Esophagus squamous epithelium (tissue), 5 donors: Measurements from ENCODE around the gene PDE9A. TPM values are rescaled to one million over a fixed set of nuclear protein-coding genes. Genes with fewer than 3 reads are reported as not detected.
A peak's percentile ranks its signal among the peaks of the same experiment; 100 is the strongest.

Experiments used
- DNase-seq: peaks from one replicate; lab custom pipeline; 2025; lab: John Stamatoyannopoulos, UW
- H3K27ac ChIP-seq, 4 donors: fragments of 200-600 bp; sonication (generic); one replicate each; pipeline ENCODE4 v1.5.1; 2016 to 2019; ENCODE audit warnings: mild to moderate bottlenecking in 1 of 4
- H3K27me3 ChIP-seq, 4 donors: fragments of 200-600 bp; sonication (generic); 1 replicate in 3 of 4; 2 replicates in 1 of 4; pipeline versions ENCODE4 v1.5.1 to v1.6.0; 2017 to 2021; ENCODE audit warnings: antibody characterized with exemption in 1 of 4
- H3K36me3 ChIP-seq, 3 donors: fragments of 200-600 bp; sonication (generic); one replicate each; pipeline ENCODE4 v1.5.1; 2016 to 2019
- H3K4me1 ChIP-seq, 3 donors: fragments of 200-600 bp; sonication (generic); one replicate each; pipeline ENCODE4 v1.5.1; 2017 to 2019
- H3K4me3 ChIP-seq, 4 donors: fragments of 200-600 bp; sonication (generic); 1 replicate in 3 of 4; 2 replicates in 1 of 4; pipeline ENCODE4 v1.5.1; 2016 to 2019; ENCODE audit warnings: mild to moderate bottlenecking in 2 of 4, moderate library complexity in 1 of 4
- H3K9me3 ChIP-seq, 3 donors: fragments of 200-600 bp; sonication (generic); one replicate each; pipeline ENCODE4 v1.5.1; 2016 to 2019
- POLR2A ChIP-seq, 4 donors: fragments of 450-650 bp; IDR thresholded peaks; one replicate each; pipeline ENCODE4 v1.6.1; 2017; ENCODE audit warnings: antibody characterized with exemption in 4 of 4, mild to moderate bottlenecking in 4 of 4, moderate library complexity in 3 of 4
- WGBS, 2 donors: methylation state at CpG; one replicate each; pipeline ENCODE4 v1.1.5; 2018; 5-methylcytosine and 5-hydroxymethylcytosine counted together
- intact Hi-C: fragments of 100-400 bp; cut with DNase I; formaldehyde crosslinking; loops from one replicate; pipeline ENCODE4 v1.15.0; 2022
- total RNA-seq, 4 donors: library from RNA; depleted of rRNA; stranded (reverse); fragments of >200 nt; gene quantifications; one replicate each; pipeline ENCODE4 v1.1.0, GENCODE V29; 2016
- TF ChIP-seq, protein P1 (sequence below), 6 experiments: fragments of 450-650 bp in 4 of 6; fragments of 200-600 bp in 2 of 6; sonication (generic) in 2 of 6; IDR thresholded peaks; one replicate each; pipeline ENCODE4 v1.5.1; 2016 to 2019; ENCODE audit warnings: antibody characterized with exemption in 6 of 6, mild to moderate bottlenecking in 4 of 6, moderate library complexity in 4 of 6
- donor health status: DM: yes; HTN: yes; CAD: no.

The PDE9A gene
- total RNA-seq, 4 donors from 2014 or later: 0.61 to 2.9 (median 1.8) TPM

DNA sequence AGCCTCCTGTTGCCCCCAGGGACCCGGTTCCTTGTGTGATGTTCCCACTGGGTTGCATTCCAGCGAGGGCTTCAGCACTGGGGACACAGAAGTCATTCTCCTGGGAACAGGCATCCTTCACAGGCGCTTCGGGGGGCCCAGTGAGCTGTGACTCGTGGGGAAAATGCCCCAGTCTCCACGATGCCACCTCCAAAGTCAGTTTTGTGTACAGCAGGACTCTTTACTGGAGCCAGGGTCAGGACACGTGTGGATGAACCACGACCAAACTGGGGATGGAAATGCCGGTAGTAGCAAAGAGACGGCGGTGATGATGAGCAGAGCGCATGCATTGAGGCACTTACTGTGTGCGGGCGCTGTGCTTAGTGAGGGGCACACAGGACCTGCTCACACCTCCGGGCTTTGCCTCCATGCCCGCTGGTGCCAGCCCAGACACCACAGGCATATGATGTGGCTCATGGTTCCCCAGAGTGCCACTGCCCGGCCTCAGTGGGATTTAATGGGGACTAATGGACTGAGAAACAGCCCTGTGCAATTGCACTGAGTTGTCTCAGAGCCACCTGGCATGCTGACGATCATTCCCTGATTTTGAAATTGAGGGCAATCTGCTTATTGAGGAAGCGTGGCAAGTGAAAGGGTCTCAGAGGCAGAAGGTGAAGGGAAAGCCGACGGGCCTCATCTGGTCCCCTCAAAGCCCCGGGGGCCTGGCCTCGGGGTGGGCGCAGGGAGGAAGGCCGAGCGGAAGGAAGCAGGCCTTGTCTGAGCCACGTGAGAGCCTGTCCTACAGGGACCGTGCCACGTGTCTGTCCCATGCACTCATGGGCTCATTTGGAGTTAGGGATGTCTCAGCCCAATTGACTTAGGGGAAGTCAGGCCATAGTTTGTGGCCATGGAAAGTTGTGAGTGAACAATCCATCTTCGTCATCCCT, 91.4 kb downstream of the PDE9A start:
- no peaks in the 10 kb centered on the region for H3K9me3 ChIP-seq
- H3K4me3 ChIP-seq: no peak overlapping the region
- TF ChIP-seq, protein P1, sequence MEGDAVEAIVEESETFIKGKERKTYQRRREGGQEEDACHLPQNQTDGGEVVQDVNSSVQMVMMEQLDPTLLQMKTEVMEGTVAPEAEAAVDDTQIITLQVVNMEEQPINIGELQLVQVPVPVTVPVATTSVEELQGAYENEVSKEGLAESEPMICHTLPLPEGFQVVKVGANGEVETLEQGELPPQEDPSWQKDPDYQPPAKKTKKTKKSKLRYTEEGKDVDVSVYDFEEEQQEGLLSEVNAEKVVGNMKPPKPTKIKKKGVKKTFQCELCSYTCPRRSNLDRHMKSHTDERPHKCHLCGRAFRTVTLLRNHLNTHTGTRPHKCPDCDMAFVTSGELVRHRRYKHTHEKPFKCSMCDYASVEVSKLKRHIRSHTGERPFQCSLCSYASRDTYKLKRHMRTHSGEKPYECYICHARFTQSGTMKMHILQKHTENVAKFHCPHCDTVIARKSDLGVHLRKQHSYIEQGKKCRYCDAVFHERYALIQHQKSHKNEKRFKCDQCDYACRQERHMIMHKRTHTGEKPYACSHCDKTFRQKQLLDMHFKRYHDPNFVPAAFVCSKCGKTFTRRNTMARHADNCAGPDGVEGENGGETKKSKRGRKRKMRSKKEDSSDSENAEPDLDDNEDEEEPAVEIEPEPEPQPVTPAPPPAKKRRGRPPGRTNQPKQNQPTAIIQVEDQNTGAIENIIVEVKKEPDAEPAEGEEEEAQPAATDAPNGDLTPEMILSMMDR (IDR thresholded peaks at IDR 0.05): no peak
- no peak for TF ChIP-seq POLR2A (IDR thresholded peaks at IDR 0.05)
- DNase-seq: no peak
- H3K36me3 ChIP-seq: no peaks in the 10 kb centered on the region
- 78 to 87% methylated on average over 10 to 19 of the region's 30 CpGs for WGBS, 2 donors
- peaks cover 0 to 19% (median 0%) of the 10 kb centered on the region in 3 donors for H3K4me1 ChIP-seq
- intact Hi-C loops: no loop called here
- no peaks in the 10 kb centered on the region for H3K27me3 ChIP-seq
- H3K27ac ChIP-seq: no peak overlapping the region

DNA sequence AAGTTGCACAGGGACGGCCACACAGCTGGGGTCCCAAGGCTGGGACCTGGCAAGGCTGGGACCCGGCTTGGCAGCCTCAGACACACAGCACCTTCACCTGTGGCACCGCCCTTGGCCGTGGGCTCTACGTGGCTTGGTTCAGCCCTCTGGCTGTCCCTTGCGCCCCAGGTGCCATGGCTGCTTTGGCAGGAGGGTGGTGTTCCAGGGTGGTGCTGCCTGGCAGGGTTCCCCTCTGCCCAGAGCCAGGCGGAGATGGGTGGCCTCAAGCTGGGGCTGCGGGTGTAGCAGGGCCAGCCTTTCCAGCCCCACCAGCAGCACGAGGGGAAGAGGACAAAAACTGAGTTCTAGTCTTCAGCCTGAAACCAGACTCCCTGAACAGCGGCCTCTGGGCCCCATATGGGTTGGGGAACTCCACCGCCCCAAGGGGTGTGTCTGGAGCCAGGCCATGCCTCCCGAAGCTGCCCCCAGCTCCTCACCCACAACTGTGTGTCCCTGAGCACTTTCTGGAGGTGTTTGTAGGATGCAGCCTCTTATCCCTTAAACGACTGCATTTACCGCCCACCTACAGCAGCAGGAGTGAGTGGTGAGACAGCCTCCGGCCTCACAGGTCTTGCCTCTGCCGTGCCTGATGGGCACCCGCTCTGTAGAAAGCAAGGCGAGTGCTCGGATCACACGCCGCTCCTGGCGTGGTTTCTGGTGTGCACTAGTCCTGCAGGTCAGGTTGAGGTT, 92.3 kb downstream of the PDE9A start:
- Histone ChIP-seq H3K9me3 (no peaks in the 10 kb centered on the region), H3K27me3 (no peaks in the 10 kb centered on the region), H3K36me3 (no peaks in the 10 kb centered on the region), H3K4me1 (peaks cover 0 to 19% (median 0%) of the 10 kb centered on the region in 3 donors), H3K4me3 (no peak overlapping the region), H3K27ac (no peak overlapping the region)
- 84 to 100% methylated on average over 2 to 12 of the region's 22 CpGs for WGBS, 2 donors
- intact Hi-C loops: no loop called here
- DNase-seq: no peak
- TF ChIP-seq, protein P1 (IDR thresholded peaks at IDR 0.05): no peak
- TF ChIP-seq POLR2A (IDR thresholded peaks at IDR 0.05): no peak

DNA sequence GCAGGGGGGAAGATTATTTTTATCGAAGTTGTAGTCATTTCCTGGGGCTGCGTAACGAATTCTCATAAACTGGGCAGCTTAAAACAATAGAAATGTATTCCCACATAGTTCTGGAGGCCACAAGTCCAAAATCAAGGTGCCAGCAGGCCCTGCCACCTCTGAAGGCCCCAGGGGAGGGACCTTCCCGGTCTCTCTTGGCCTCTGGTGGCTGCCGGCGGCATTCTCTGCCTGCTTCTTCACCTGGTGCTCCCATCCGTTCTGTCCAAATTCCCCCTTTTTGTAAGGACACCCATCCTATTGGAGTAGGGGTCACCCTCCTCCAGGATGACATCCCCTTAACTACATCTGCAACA, 92.8 kb downstream of the PDE9A start:
- Histone ChIP-seq H3K27ac (peak overlapping the region in 1 of 4 donors; percentile 70), H3K4me1 (peaks cover 0 to 19% (median 0%) of the 10 kb centered on the region in 3 donors), H3K27me3 (no peaks in the 10 kb centered on the region), H3K36me3 (no peaks in the 10 kb centered on the region), H3K9me3 (no peaks in the 10 kb centered on the region), H3K4me3 (no peak overlapping the region)
- intact Hi-C loops: no loop called here
- 85 to 94% methylated on average over 5 to 7 of the region's 7 CpGs for WGBS, 2 donors
- DNase-seq: no peak
- no peak for TF ChIP-seq POLR2A (IDR thresholded peaks at IDR 0.05)
- TF ChIP-seq, protein P1 (IDR thresholded peaks at IDR 0.05): no peak

DNA sequence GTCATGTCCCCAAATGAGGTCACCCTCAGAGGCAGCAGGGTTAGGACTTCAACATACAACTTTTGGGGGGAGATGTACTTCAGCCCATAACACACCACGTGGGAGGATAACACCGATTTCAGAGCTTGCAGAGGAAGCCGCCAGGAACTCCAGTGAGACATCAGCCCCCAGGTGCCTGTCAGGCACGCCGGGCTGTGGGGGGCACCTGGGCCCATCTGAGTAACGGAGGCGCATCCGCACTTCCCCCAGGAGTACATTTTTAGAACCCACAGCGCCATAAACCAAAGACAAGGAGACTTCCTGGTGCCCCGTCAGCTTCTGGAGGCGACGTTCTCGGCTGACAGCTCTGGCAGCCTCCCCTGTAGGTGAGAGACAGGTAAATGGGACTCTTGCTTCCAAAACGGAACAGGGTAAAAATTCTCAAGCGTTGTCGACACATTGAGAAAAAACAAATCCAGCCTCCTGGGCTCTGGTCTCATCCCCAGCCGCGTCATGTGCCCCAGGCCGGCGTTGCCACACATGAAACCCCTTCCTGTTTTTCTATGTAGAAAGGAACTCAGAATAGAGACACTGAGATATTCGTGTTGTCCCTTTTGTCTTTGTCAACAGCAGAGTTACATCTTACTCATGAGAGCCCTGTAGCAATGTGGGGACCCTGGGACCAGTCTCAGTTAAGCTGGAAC, 93.3 kb downstream of the PDE9A start:
- no peaks in the 10 kb centered on the region for H3K36me3 ChIP-seq
- no peaks in the 10 kb centered on the region for H3K27me3 ChIP-seq
- WGBS, 2 donors: 55 to 61% methylated on average over 8 to 17 of the region's 21 CpGs
- TF ChIP-seq POLR2A (IDR thresholded peaks at IDR 0.05): no peak
- TF ChIP-seq, protein P1 (IDR thresholded peaks at IDR 0.05): no peak
- no peak for DNase-seq
- intact Hi-C loops: no loop called here
- no peaks in the 10 kb centered on the region for H3K9me3 ChIP-seq
- peaks cover 0 to 19% (median 0%) of the 10 kb centered on the region in 3 donors for H3K4me1 ChIP-seq
- peak overlapping the region in 2 of 4 donors; percentile 3 to 70 for H3K27ac ChIP-seq
- H3K4me3 ChIP-seq: no peak overlapping the region
